NCI-H146 (cell line): ENCODE measurements around the gene LPAR3.

Experiments
- DNase-seq: peaks from one replicate; lab custom pipeline; 2025; lab: John Stamatoyannopoulos, UW

The LPAR3 gene

GRCh38 chr1:84774669-84775534, 118.1 kb downstream of the LPAR3 start:
- peak; percentile 9 for DNase-seq

GRCh38 chr1:84773933-84774497, 119.0 kb downstream of the LPAR3 start:
- no peak for DNase-seq

- DNase-seq: no peak
These were observed 119.8 kb downstream of the LPAR3 start for GRCh38 chr1:84773195-84773594.

- DNase-seq: peak; percentile 55
These were observed 120.5 kb downstream of the LPAR3 start for GRCh38 chr1:84772428-84772943.

GRCh38 chr1:84771895-84772294, 121.1 kb downstream of the LPAR3 start:
- DNase-seq: no peak

GRCh38 chr1:84770481-84770880, 122.5 kb downstream of the LPAR3 start:
- DNase-seq: no peak

- no peak for DNase-seq
These were observed 123.4 kb downstream of the LPAR3 start for GRCh38 chr1:84769636-84770035.

- no peak for DNase-seq
These were observed 124.4 kb downstream of the LPAR3 start for GRCh38 chr1:84768634-84769033.

GRCh38 chr1:84763912-84764680, 128.9 kb downstream of the LPAR3 start:
- no peak for DNase-seq

- DNase-seq: no peak
These were observed 130.3 kb downstream of the LPAR3 start for GRCh38 chr1:84762664-84763063.
